PFSK-1 (cell line): ENCODE data around the gene CRHR2.

Experiments
- FOXP2 ChIP-seq: optimal IDR thresholded peaks from 2 replicates; pipeline ENCODE3; 2011; ENCODE audit warnings: borderline replicate concordance, control low read depth, inconsistent platforms; ENCODE audit not compliant: insufficient read depth; ENCODE audit errors: extremely low read length, extremely low read depth
- POLR2AphosphoS5 ChIP-seq: IDR thresholded peaks from 2 replicates; pipeline ENCODE4 v1.6.1; 2012; ENCODE audit warnings: low read depth, mild to moderate bottlenecking, control low read depth, low read length, moderate library complexity
- SIN3A ChIP-seq: IDR thresholded peaks from 2 replicates; pipeline ENCODE4 v1.6.1; 2012; ENCODE audit warnings: mild to moderate bottlenecking, low read length, moderate library complexity, borderline replicate concordance; ENCODE audit not compliant: insufficient read depth
- TAF1 ChIP-seq: IDR thresholded peaks from 2 replicates; pipeline ENCODE4 v1.6.1; 2012; ENCODE audit warnings: low read length, control low read depth, borderline replicate concordance; ENCODE audit not compliant: insufficient read depth
- TF ChIP-seq, protein P1 (sequence below), 2 experiments: IDR thresholded peaks; 2 replicates each; pipeline versions ENCODE4 v1.6.1 to v1.8.0; 2011 to 2012; ENCODE audit warnings: low read depth in 2 of 2, low read length in 2 of 2, control low read depth in 1 of 2, inconsistent platforms in 1 of 2, mild to moderate bottlenecking in 1 of 2, moderate library complexity in 1 of 2; ENCODE audit not compliant: insufficient read depth in 1 of 2

The CRHR2 gene

DNA sequence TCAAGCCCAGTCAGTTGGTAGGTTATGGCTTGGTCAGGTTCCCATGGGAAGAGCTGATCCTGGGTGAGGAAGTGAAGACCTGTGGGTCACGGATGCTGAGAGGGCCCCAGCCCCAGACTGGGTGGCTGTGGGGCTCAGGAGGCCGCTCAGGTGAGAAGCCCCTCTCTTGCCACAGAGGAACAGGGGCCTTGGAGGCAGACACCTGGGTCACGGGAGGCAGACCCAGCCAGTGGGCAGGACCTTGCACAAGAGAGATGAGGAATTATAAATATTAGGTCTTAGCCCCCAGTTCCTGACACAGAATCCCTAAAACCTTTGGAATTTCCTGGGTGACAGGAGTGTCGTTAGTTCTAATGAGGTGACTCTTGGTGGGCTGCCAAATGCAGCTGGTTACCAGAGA, 10.6 kb upstream of the CRHR2 start:
- TF ChIP-seq FOXP2, result no peak
- TF ChIP-seq, protein P1, sequence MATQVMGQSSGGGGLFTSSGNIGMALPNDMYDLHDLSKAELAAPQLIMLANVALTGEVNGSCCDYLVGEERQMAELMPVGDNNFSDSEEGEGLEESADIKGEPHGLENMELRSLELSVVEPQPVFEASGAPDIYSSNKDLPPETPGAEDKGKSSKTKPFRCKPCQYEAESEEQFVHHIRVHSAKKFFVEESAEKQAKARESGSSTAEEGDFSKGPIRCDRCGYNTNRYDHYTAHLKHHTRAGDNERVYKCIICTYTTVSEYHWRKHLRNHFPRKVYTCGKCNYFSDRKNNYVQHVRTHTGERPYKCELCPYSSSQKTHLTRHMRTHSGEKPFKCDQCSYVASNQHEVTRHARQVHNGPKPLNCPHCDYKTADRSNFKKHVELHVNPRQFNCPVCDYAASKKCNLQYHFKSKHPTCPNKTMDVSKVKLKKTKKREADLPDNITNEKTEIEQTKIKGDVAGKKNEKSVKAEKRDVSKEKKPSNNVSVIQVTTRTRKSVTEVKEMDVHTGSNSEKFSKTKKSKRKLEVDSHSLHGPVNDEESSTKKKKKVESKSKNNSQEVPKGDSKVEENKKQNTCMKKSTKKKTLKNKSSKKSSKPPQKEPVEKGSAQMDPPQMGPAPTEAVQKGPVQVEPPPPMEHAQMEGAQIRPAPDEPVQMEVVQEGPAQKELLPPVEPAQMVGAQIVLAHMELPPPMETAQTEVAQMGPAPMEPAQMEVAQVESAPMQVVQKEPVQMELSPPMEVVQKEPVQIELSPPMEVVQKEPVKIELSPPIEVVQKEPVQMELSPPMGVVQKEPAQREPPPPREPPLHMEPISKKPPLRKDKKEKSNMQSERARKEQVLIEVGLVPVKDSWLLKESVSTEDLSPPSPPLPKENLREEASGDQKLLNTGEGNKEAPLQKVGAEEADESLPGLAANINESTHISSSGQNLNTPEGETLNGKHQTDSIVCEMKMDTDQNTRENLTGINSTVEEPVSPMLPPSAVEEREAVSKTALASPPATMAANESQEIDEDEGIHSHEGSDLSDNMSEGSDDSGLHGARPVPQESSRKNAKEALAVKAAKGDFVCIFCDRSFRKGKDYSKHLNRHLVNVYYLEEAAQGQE (IDR thresholded peaks at IDR 0.05; ENCODE audit: insufficient read depth in 1 of 2, low read depth in 2 of 2, low read length in 2 of 2), result no peak
- TF ChIP-seq TAF1, result no peak
- no peak for TF ChIP-seq POLR2AphosphoS5
- TF ChIP-seq SIN3A, result no peak

DNA sequence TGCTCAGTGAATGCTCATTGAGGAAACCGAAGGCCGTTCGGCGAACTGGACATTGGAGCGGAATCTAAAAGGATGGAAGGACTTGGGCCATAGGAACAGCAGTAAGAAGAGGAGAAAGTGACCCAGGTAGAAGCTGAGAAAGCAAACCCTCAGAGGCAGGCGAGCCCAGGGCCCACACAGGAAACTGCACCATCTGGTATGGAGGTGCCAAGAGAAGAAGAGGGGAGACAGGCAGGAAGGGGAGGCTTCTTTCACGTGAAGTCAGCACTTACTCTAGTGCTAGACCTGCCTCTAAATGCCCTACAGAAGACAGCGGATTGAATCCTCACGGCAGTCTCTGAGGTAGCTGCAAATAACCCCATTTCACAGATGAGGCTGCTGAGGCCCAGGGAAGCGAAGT, 10.2 kb upstream of the CRHR2 start:
- TF ChIP-seq, protein P1 (IDR thresholded peaks at IDR 0.05; ENCODE audit: insufficient read depth in 1 of 2, low read depth in 2 of 2, low read length in 2 of 2), result no peak
- TF ChIP-seq FOXP2 (no peak), TAF1 (no peak), POLR2AphosphoS5 (no peak), SIN3A (no peak)

DNA sequence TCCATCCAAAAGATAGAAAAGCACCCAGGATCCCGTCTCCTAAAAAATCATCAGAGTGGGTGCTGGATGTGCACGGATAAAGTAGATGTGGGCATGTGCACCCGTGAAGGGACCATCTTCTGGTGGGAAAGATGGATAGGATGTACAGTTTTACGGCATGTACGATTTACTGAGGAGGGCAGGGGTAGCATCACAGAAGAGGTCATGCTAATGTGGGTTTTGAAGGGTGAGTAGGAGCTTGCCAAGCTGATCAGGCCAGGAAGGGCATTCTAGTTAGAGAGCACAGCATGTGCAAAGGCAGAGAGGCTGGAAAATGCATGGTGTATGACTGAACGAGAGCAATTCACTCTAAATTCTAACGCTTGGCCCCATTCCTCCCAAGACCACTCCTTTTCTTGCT, 7.8 kb upstream of the CRHR2 start:
- TF ChIP-seq, protein P1 (IDR thresholded peaks at IDR 0.05; ENCODE audit: insufficient read depth in 1 of 2, low read depth in 2 of 2, low read length in 2 of 2), result no peak

DNA sequence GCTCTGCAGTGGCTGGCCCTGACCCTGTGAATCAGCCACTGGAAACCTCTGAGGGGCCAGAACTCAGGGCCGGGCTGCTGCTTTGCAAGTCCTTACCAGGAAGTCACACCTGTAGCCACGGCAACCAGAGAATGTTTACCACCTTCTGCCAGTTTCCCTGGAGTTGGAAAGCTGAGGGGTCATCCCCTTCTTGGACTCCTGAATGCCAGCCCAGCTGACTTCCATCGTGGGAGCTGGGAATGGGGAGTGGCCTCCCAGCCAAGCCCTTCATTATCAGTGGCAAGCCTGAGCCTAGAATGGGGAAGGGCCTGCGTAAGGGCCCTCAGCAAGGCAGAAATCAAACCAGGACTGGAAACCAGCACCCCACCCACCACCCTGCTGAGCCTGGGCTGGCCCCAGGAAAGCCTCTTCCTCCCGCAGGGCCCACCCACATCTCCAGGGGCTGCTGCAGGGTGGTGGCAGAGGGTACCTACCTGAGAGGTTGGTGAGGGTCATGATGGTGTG, 6.5 kb upstream of the CRHR2 start:
- no peak for TF ChIP-seq SIN3A

DNA sequence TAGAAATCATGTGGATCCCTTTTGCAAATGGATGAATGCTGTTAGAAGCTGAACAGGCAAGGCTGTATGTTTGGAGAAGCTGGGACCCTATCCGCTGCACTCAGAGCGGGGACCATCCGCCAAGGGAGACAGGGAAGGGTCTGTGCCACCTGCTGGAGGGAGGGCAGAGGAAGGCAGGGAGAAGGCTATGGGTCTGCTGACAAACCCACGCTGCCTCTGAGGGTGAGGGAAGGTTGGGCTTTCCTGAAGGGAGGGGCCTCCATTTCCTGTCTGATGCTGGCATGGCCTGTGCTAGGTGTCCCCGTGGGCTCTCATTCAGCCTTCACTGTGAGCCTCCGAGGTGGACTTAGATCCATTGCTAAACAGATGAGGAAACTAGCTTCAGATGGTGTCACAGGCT, 5.3 kb upstream of the CRHR2 start:
- no peak for TF ChIP-seq TAF1
- TF ChIP-seq SIN3A, result no peak
- TF ChIP-seq FOXP2, result no peak
- no peak for TF ChIP-seq POLR2AphosphoS5
- TF ChIP-seq, protein P1 (IDR thresholded peaks at IDR 0.05; ENCODE audit: insufficient read depth in 1 of 2, low read depth in 2 of 2, low read length in 2 of 2), result no peak

DNA sequence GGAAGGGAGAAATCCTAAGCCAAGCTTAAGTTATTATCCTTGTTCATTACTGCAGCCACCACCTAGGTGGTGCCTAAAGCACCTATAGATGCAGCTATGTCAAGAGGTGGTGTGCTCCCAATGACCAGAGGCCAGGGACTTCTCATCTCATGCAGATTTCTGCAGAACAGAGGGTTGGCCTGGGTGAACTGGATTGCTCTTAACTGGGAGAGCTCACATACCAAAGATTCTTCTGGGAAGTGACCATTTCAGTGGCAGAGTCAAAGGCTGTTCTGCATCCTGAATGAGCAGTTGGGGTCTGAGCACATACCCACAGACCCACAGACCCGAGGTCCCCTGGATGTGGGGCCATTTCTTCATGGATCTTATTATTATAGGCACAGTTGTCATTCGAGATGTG, 2.1 kb upstream of the CRHR2 start:
- TF ChIP-seq POLR2AphosphoS5, result no peak
- no peak for TF ChIP-seq TAF1
- TF ChIP-seq, protein P1 (IDR thresholded peaks at IDR 0.05; ENCODE audit: insufficient read depth in 1 of 2, low read depth in 2 of 2, low read length in 2 of 2), result no peak
- TF ChIP-seq FOXP2, result no peak
- TF ChIP-seq SIN3A, result no peak
